Activated naive CD8-positive, alpha-beta T cell treated with anti-CD3 and anti-CD28 coated beads, Interleukin-2, amount 50 U/mL, for 24 hours (primary cell): ENCODE data around the gene ZEB2.

ENCODE experiments used
- ATAC-seq: fragments of 150-1000 bp; cut with Tn5 transposase; one replicate; pipeline ENCODE4 v1.10.0; 2021
- DNase-seq: peaks from one replicate; pipeline ENCODE4 v3.0.0; 2021
- H3K27ac Mint-ChIP-seq: one replicate; pipeline ENCODE4 v1.8.0; 2021; ENCODE audit warnings: mild to moderate bottlenecking, mixed read lengths
- H3K27me3 Mint-ChIP-seq: one replicate; pipeline ENCODE4 v1.8.0; 2021; ENCODE audit warnings: mixed read lengths
- H3K36me3 Mint-ChIP-seq: one replicate; pipeline ENCODE4 v1.8.0; 2021; ENCODE audit warnings: low read depth, mixed read lengths
- H3K4me1 Mint-ChIP-seq: one replicate; pipeline ENCODE4 v1.8.0; 2021; ENCODE audit warnings: mixed read lengths
- H3K4me3 Mint-ChIP-seq: one replicate; pipeline ENCODE4 v1.8.0; 2021; ENCODE audit warnings: mild to moderate bottlenecking, moderate library complexity, mixed read lengths
- H3K9me3 Mint-ChIP-seq: one replicate; pipeline ENCODE4 v1.8.0; 2021; ENCODE audit warnings: mixed read lengths

Gene ZEB2

GRCh38 chr2:144454466-144455287 lies 65.2 kb downstream of the ZEB2 start:
- peak overlapping the region; percentile 69 for H3K27ac Mint-ChIP-seq
- peak; percentile 73 for ATAC-seq
- DNase-seq = no peak
- H3K36me3 Mint-ChIP-seq = peaks cover 5% of the 10 kb centered on the region
- no peaks in the 10 kb centered on the region for H3K27me3 Mint-ChIP-seq
- H3K9me3 Mint-ChIP-seq = no peaks in the 10 kb centered on the region
- H3K4me3 Mint-ChIP-seq = no peak overlapping the region
- peaks cover 88% of the 10 kb centered on the region for H3K4me1 Mint-ChIP-seq

- H3K27me3 Mint-ChIP-seq = no peaks in the 10 kb centered on the region
- peaks cover 5% of the 10 kb centered on the region for H3K36me3 Mint-ChIP-seq
- peak overlapping the region; percentile 52 for H3K27ac Mint-ChIP-seq
- peak overlapping the region; percentile 51 for H3K4me3 Mint-ChIP-seq
- ATAC-seq = no peak
- H3K4me1 Mint-ChIP-seq = peaks cover 88% of the 10 kb centered on the region
- no peaks in the 10 kb centered on the region for H3K9me3 Mint-ChIP-seq
- DNase-seq = no peak
These were observed 66.3 kb downstream of the ZEB2 start for GRCh38 chr2:144453486-144454158.

GRCh38 chr2:144452989-144453336 lies 67.0 kb downstream of the ZEB2 start:
- ATAC-seq = no peak
- Mint-ChIP-seq H3K27me3 (no peaks in the 10 kb centered on the region), H3K27ac (peak overlapping the region; percentile 78), H3K4me3 (peak overlapping the region; percentile 51), H3K9me3 (no peaks in the 10 kb centered on the region), H3K4me1 (peaks cover 88% of the 10 kb centered on the region), H3K36me3 (peaks cover 5% of the 10 kb centered on the region)
- no peak for DNase-seq

GRCh38 chr2:144452169-144452988 lies 67.5 kb downstream of the ZEB2 start:
- Mint-ChIP-seq H3K27ac (peak overlapping the region; percentile 78), H3K4me1 (peaks cover 90% of the 10 kb centered on the region), H3K27me3 (no peaks in the 10 kb centered on the region), H3K4me3 (peak overlapping the region; percentile 51), H3K36me3 (peaks cover 6% of the 10 kb centered on the region), H3K9me3 (no peaks in the 10 kb centered on the region)
- ATAC-seq = peak; percentile 48
- no peak for DNase-seq

GRCh38 chr2:144451443-144451842 lies 68.5 kb downstream of the ZEB2 start:
- Mint-ChIP-seq H3K4me3 (no peak overlapping the region), H3K36me3 (peaks cover 13% of the 10 kb centered on the region), H3K27me3 (no peaks in the 10 kb centered on the region), H3K27ac (peak overlapping the region; percentile 78), H3K9me3 (no peaks in the 10 kb centered on the region), H3K4me1 (peaks cover 87% of the 10 kb centered on the region)
- DNase-seq (no peak), ATAC-seq (no peak)

GRCh38 chr2:144449028-144449406 lies 70.9 kb downstream of the ZEB2 start:
- Mint-ChIP-seq H3K36me3 (peaks cover 14% of the 10 kb centered on the region), H3K4me1 (peaks cover 71% of the 10 kb centered on the region), H3K27ac (peak overlapping the region; percentile 64), H3K27me3 (no peaks in the 10 kb centered on the region), H3K4me3 (peak overlapping the region; percentile 41), H3K9me3 (no peaks in the 10 kb centered on the region)
- DNase-seq = no peak
- no peak for ATAC-seq

GRCh38 chr2:144448389-144449027 lies 71.4 kb downstream of the ZEB2 start:
- no peak for DNase-seq
- ATAC-seq = no peak
- H3K9me3 Mint-ChIP-seq = no peaks in the 10 kb centered on the region
- peak overlapping the region; percentile 64 for H3K27ac Mint-ChIP-seq
- peaks cover 12% of the 10 kb centered on the region for H3K36me3 Mint-ChIP-seq
- H3K27me3 Mint-ChIP-seq = no peaks in the 10 kb centered on the region
- peaks cover 71% of the 10 kb centered on the region for H3K4me1 Mint-ChIP-seq
- peak overlapping the region; percentile 41 for H3K4me3 Mint-ChIP-seq

- no peak overlapping the region for H3K4me3 Mint-ChIP-seq
- no peaks in the 10 kb centered on the region for H3K9me3 Mint-ChIP-seq
- peak overlapping the region; percentile 14 for H3K27ac Mint-ChIP-seq
- ATAC-seq (no peak), DNase-seq (no peak)
- H3K36me3 Mint-ChIP-seq = peaks cover 9% of the 10 kb centered on the region
- no peaks in the 10 kb centered on the region for H3K27me3 Mint-ChIP-seq
- peaks cover 61% of the 10 kb centered on the region for H3K4me1 Mint-ChIP-seq
These were observed 72.4 kb downstream of the ZEB2 start for GRCh38 chr2:144447535-144447934.

- H3K4me3 Mint-ChIP-seq = no peak overlapping the region
- H3K9me3 Mint-ChIP-seq = no peaks in the 10 kb centered on the region
- no peaks in the 10 kb centered on the region for H3K27me3 Mint-ChIP-seq
- no peak overlapping the region for H3K27ac Mint-ChIP-seq
- H3K4me1 Mint-ChIP-seq = peaks cover 52% of the 10 kb centered on the region
- DNase-seq = no peak
- ATAC-seq = no peak
- peaks cover 9% of the 10 kb centered on the region for H3K36me3 Mint-ChIP-seq
These were observed 73.8 kb downstream of the ZEB2 start for GRCh38 chr2:144446136-144446535.

- H3K4me1 Mint-ChIP-seq = peaks cover 52% of the 10 kb centered on the region
- H3K27ac Mint-ChIP-seq = peak overlapping the region; percentile 62
- H3K36me3 Mint-ChIP-seq = peaks cover 9% of the 10 kb centered on the region
These were observed 74.7 kb downstream of the ZEB2 start for GRCh38 chr2:144445196-144445595.

GRCh38 chr2:144443837-144444817 lies 75.8 kb downstream of the ZEB2 start:
- DNase-seq (no peak), ATAC-seq (no peak)
- H3K4me3 Mint-ChIP-seq = no peak overlapping the region
- no peaks in the 10 kb centered on the region for H3K27me3 Mint-ChIP-seq
- H3K27ac Mint-ChIP-seq = no peak overlapping the region
- peaks cover 9% of the 10 kb centered on the region for H3K36me3 Mint-ChIP-seq
- peaks cover 51% of the 10 kb centered on the region for H3K4me1 Mint-ChIP-seq
- no peaks in the 10 kb centered on the region for H3K9me3 Mint-ChIP-seq

More at GRCh38 chr2:144445196-144445595, 74.7 kb downstream of the ZEB2 start:
- no peak overlapping the region for H3K4me3 Mint-ChIP-seq
- H3K27me3 Mint-ChIP-seq = no peaks in the 10 kb centered on the region
- no peak for ATAC-seq
- H3K9me3 Mint-ChIP-seq = no peaks in the 10 kb centered on the region
- no peak for DNase-seq

GRCh38 chr2:144441711-144442141 lies 78.2 kb downstream of the ZEB2 start:
- Mint-ChIP-seq H3K27ac (no peak overlapping the region), H3K4me3 (no peak overlapping the region), H3K36me3 (peaks cover 3% of the 10 kb centered on the region), H3K4me1 (peaks cover 34% of the 10 kb centered on the region), H3K27me3 (no peaks in the 10 kb centered on the region), H3K9me3 (no peaks in the 10 kb centered on the region)
- DNase-seq (no peak), ATAC-seq (no peak)

GRCh38 chr2:144439993-144440392 lies 79.9 kb downstream of the ZEB2 start:
- no peak for DNase-seq
- no peak overlapping the region for H3K4me3 Mint-ChIP-seq
- no peak overlapping the region for H3K27ac Mint-ChIP-seq
- H3K36me3 Mint-ChIP-seq = peaks cover 4% of the 10 kb centered on the region
- H3K9me3 Mint-ChIP-seq = no peaks in the 10 kb centered on the region
- no peak for ATAC-seq
- peaks cover 27% of the 10 kb centered on the region for H3K4me1 Mint-ChIP-seq
- no peaks in the 10 kb centered on the region for H3K27me3 Mint-ChIP-seq
